ENCODE data around the gene COQ9.
"Not testable (repeated sequence)": the region's sequence is repeated elsewhere in the genome, so short reads cannot be mapped to it uniquely, and the experiment has no call there.

Gene COQ9

DNA sequence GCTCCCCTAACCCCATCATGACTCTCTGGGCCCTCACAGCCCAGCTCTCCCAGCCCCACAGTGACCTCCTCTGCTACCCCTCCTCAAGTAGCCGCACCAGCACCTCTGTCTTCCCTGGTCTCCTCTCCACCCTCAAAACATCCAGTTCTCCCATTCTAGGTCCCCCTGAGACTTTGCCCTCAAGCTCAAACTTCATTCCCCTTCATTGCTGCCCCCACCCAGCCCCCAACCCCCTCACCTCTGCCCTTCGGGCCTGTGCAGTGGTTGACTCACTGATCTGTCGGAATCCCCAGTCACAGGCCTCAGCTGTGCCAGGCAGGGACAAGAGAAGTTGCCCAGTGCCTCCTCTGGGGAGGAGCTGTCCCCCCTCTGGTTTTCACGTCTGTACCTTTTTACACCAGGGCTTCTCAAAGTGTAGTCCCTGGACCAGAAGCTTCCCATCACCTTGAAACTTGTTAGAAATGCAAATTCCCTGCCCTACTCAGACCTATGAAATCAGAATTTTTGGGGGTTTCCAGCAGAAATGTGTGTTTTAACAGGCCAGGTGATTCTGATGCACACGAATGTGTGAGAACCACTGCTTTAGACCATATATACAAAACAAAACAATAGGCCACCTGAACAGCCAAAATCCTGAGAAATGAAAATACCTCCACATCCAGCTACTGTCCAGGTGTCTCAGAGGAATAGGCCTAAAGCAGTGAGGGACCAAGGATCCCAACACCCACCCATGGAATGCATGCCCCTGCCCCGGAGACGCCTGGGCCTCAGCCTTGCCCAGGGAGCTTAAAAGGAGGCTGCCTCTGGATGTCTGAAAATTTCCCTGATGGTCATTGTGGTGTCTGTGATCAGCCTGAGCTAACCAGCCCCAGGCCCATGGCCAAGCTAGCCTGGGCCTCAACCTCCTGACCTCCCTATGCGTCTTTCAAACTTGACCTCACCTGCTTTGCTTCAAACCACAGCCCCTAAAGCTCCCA, 39.9 kb downstream of the COQ9 start:
- no peak for DNase-seq

DNA sequence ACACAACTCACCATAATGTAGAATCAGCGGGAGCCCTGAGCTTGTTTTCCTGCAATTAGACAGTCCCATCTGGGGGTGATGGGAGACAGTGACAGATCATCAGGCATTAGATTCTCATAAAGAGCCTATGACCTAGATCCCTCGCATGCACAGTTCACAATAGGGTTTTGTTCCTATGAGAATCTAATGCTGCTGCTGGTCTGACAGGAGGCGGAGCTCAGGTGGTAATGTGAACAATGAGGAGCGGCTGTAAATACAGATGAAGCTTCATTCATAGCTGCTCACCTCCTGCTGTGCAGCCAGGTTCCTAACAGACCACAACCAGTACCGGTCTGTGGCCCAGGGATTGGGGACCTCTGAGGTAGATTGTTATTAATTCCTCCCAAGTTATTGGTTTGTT, 42.0 kb downstream of the COQ9 start:
- no peak for DNase-seq

DNA sequence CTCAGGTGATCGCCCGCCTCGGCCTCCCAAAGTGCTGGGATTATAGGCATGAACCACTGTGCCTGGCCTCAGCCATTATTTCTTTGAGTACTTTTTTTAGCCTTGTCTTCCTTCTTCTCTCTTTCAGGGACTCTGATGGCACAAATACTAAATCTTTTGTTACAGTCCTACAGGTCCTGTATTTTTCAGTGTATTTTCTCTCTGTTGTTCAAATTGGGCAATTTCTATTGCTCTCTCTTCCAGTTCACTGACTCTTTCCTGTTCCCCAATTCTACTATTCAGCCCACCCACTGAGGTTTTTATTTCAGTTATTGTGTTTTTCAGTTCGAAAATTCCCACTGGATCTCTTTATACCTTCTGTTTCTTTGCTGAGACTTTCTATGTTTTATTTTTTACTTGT, 46.5 kb downstream of the COQ9 start:
- DNase-seq = no peak

DNA sequence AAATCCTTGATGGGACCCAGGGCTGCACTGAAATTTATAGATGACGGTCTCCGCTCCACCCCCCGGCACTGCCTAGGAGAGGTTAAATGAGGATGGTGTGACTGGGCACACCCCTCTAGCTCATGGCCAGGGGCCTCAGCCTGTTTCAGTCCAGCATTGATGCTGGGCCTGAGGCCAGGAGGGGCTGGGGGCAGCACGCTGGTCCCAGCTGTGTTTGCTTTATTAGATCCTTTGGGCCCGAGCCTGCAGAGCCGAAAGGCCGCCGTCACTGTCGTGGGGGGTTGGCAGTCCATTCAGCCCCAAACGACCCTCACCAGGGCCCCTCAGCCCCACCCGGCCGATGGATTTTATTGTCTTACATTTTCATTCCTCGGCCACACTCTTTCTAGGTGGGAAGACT, 49.8 kb downstream of the COQ9 start:
- DNase-seq = no peak

DNA sequence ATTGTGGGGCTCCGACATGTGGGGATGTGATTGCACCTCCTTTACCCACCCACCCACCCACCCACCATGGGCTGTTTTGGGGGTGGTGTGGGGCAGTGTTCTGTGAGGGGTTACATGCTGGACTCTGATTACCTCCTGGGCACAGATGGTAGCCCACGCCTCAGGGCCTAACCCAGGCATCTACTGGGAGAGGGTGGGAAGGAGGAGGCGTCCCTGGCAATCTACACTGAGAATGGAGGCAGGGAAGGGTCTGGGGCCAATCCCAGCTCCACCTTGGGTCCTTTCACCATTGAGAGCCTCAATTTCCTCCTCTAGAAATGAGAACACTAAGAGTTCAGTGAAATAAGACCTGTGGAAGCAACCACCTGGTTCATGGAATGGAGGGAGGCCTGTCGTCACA, 50.8 kb downstream of the COQ9 start:
- DNase-seq = no peak

DNA sequence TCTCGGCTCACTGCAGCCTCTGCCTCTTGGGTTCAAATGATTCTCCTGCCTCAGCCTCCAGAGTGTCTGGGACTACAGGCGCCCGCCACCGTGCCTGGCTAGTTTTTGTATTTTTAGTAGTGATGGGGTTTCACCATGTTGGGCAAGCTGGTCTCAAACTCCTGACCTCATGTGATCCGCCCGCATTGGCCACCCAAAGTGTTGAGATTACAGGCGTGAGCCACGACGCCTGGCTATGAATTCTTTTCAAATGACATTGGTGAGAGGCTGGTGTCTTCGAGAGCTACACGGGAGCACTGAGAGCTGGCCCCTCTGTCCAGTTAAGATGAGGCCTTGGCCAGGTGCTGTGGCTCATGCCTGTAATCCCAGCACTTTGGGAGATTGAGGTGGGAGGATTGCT, 52.7 kb downstream of the COQ9 start:
- not testable (repeated sequence) for DNase-seq

DNA sequence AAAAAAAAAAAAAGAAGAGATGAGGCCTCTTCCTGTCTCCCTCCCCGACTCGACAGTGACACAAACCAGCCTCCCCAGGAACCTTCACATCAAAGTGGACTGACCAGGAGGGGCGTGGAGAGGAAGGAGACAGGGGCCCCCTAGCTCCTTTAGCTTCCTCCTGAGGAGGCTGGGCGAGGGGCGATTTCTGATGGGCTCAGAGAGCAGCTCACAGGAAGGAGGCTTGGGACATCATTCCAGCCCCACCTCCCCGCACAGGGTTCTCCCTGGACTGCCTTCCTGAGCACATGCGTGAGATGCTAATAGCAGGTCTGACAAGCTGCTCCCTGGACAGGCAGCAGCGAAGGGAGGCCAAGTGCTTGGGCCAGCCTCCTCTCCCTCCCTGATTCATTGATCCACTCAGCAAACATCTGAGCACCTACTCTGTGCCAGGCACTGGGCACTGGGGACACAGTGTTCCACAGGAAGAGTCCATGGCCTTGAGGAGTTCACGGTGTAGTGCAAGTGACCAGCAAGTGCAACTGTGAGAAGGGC, 53.4 kb downstream of the COQ9 start:
- DNase-seq = no peak

DNA sequence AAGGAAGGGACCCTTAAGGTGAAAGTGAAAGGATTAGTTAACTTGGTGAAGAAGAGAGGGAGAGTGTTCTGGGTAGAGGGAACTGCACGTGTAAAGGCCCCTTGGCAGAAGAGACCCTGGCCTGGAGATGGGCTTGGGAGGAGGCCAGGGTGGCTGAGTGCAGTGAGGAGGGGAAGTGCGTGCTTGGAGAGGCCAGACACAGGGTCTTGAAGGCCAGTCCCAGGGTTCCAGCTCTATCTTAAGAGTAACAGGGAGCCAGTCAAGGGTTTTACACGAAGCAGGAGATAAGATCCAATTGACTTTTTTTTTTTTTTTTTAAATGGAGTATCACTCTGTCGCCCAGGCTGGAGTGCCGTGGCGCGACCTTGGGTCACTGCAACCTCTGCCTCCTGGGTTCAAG, 54.2 kb downstream of the COQ9 start:
- no peak for DNase-seq

DNA sequence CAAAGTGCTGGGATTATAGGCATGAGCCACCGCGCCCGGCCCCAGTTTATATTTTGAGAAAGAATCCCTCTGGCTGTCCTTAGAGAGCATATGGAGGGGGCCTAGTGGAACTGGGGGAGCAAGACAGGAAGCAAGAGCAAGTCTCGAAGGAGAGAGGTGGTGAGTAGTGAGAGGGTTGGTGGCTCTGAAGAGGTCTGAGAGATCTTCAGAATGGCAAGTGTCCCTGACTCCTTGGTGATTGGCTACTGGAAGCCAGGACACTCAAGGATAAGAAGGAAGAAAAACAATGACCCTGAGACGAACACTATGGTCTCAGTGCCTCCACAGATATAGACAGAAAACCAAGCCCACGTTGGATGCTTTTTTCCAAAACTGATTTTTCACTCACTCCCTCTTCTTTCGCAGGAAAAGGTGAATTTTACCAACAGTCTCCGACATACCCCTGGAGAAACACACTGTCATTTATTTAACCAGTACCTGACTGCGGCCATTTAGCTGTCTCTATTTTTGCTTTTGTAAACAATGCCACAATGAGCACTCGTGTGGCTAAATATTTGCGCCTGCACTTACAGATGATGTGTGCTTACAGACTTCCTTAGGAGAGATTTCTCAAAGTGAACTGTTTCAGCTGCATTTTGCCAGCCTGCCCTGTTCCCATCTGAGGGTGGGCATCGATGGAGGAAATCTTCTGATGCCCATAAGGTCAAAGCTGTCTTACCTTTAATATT, 54.9 kb downstream of the COQ9 start:
- DNase-seq = no peak

DNA sequence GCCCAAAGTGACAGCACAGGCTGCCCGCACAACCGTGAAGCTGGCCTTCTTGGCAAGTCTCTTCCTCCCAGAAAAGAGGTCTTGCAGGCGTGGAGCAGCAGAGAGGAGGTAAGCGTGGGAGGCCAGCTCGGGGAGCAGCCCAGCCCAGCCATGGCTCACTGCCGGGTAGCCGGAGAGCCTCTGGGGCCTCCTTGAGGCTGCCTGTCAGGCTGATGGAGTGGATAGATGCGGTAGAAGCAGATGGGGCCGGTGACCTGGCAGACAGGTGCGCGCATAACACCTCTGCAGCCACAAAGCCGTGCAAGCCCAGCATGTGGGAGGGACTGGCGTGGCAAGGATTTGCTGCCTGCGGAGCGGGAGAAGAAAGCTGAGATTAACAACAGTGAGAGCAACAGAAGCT, 56.1 kb downstream of the COQ9 start:
- no peak for DNase-seq

DNA sequence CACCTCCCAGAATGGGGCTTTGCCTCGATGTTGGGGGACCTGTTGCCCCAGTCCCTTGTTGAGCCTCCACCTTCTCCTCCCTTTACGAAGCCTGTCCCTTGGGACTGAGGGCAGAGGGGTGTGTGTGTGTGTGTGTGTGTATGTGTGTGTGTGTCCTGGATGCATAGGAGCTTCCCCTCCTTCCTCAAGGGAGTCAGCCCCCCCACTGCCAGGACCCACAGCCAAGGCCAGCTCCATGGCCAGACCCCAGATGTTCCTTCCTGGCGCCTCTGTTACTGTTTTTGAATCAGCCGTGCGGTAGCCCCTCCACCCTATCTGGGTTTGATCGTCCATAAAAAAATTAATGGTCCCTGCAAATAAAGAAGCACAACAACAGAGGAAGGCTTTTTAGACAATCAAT, 56.7 kb downstream of the COQ9 start:
- no peak for DNase-seq

DNA sequence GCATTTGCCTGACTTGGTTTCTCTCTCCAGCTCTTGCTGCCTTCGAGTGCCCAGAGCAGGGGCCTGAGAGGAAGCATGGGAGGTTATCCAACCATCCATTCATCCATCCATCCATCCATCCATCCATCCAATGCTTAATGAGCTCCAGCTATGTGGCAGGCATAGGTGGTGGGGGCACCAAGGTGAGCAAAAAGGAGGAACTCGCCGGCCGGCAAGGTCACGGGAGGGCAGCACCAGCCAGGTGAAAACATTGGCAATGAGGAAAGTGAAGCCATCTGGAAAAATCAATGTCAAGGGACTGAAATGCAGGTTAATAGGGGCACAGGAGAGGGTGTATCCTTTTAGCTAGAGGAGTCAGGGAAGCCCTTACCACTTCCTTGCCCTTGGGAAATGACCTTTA, 57.2 kb downstream of the COQ9 start:
- no peak for DNase-seq

DNA sequence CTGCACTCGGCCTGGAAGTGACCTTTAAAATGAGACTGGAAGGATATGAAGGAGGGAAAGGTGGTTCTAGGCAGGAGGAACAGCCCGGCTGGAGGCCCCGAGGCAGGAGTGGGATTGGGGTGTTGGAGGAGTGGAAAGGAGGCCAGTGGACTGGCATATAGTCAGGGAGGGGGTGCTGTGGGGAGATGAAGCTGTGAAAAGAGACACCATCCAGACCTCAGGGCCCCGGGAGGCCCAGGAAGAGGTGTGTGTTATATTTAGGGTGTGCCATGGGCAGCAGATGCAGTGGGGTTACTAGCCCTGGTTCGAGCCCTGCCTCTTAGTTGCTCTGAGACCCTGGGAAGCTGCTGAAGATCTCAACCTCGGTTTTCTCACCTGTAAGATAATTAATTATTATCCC, 57.9 kb downstream of the COQ9 start:
- DNase-seq = no peak

DNA sequence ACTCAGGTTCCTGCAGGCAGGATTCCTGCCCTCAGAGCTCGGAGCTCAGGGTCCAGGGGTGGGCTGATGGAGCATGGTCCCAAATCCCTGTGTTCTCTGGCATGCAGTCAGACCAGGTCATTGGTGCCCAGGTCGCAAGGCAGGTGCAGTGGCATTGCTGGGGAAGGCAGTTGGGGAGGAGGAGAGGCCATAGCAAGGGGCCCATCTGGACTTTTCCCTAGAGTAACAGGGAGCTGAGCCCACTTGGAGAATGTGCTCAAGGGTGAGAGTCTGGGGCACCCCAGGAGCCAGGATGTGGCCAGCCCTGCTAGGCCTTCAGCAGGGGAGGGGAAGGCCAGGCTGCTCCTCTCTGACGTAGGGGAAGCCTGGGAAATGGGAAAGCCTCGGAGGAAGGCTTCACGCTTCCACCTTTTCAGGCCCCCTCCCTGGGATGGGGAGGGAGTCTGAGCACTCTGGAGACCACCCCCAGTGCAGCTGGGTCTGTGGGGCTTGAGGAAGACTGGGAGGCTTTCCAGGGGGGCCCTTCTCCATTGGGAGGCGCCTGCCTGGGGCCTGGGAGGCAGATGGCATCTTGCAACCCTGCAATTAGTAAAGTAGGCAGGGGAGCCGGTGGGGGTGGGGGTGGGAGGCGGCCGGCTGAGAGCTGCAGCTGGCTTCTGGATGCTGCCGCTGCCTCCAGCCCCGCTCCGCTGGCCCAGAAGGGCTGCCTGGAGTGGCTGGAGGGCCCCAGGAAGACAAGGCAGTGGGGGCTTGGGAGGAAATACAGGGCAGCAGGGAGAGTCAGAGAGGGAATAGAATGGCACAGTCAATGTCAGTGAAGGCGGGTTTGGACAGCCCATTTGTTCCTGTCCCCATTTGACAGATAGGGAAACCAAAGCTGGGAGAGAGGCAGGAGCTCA, 60.1 kb downstream of the COQ9 start:
- no peak for DNase-seq

DNA sequence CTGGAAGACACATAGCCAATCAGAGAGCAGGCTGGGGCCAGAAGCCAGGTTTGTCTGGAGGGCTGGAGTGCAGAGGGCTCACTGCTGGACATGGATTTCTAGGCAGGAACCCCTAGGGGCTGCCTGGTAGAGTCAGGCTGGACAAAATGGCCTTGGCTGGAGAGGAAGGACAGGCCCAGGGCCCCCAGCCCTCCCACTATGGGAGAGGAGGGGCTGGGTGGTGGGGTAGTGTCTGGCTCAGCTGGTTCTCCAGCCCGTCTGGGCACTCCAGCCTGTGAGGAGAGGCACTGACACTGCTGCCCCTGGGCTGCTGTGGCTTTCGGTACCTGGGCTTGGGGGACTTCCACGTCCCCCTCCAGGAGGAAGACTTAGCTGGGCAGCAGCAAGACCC, 60.8 kb downstream of the COQ9 start:
- no peak for DNase-seq

DNA sequence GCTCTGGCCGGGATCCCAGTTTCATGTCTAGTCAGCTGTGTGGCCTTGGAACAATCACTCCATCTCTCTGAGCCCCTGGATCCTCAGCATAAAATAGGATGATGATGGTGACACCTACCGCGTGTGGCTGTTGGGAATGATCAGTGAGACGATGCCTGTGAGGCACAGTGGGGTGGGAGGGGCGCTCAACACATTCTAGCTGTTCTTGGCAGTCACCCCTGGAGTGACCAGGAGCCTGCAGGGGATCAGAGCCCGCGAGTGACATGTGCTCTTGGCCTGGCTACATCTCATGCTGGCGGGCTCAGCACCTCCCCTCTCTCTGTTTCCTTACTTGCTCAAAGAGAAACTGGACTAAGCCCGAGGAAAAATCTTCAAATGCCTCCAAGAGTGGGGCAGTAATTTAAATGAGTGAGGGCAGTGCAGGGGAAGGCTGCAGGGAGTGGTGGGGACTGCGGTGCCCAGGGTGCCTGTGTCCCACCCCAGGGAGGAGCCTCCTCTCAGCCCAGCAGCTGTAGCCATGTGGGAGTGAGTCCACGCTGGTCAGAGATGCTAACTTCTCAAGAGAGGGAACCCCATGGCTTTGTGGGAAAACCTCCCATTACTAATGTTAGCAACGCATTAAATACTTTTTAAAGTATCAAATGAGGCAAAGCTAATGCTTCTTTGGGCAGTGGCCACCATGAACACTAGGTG, 62.1 kb downstream of the COQ9 start:
- DNase-seq = no peak

DNA sequence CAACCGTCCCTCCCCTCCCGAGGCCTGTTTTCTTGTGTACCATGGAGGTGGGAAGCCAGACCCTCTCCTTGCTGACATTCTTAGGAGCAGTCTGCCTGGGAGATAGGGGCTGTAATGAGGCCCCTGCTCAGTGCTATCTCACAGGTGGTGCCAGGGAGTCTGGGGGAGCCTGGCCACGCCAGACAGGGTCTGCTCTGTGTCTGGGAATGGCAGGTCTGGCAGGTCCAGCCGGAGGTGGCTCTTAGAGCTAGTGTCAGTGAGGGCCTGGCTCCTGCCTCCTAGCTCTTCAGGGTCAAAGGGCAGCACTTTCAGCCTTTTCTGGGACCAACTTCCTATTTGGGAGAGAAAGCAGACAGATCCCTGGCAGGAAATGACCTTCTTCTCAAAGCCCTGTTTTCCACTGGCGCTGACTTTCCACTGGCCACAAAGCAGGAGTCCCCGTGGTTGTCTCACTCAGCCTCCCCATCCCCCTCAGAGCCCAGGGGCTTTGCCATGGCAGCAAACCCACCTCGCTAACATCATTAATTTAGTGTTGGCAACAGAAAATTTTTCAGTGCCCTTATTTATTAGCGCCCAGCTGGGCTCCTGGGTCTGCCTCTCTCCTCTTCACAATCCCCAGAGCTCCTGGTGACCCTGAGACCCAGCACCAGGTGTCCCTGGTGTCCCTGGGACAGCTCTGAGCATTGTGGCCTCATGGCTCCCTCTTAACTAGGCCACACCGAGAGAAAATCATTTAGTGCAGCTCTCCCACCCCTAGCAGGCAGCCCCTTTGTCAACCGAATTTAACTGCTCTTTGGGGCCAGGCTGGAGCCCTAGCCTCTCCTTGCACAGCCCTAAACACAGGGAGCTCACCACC, 63.0 kb downstream of the COQ9 start:
- DNase-seq = no peak

Data from inflammatory macrophage treated with lipopolysaccharide for 4 hours (primary cell).